IPS-20b (cell line): Measurements from ENCODE around the gene ABLIM1.

Source experiments
- H3K27ac ChIP-seq: one replicate; pipeline ENCODE4 v1.5.1; 2013; ENCODE audit warnings: low read length
- H3K27me3 ChIP-seq: 2 replicates; pipeline ENCODE4 v1.6.1; 2013; ENCODE audit warnings: mild to moderate bottlenecking, low read length, inconsistent platforms; ENCODE audit not compliant: insufficient read depth
- H3K36me3 ChIP-seq: 2 replicates; pipeline ENCODE4 v1.6.1; 2013; ENCODE audit warnings: low read depth, mild to moderate bottlenecking, inconsistent platforms, low read length, moderate library complexity; ENCODE audit not compliant: insufficient read depth
- H3K4me1 ChIP-seq: 2 replicates; pipeline ENCODE4 v1.6.1; 2013; ENCODE audit warnings: mild to moderate bottlenecking, control low read depth, inconsistent platforms, low read length, moderate library complexity; ENCODE audit not compliant: insufficient read depth
- H3K4me3 ChIP-seq: 2 replicates; pipeline ENCODE4 v1.5.1; 2013; ENCODE audit warnings: mild to moderate bottlenecking, low read length, inconsistent platforms
- H3K9ac ChIP-seq: 2 replicates; pipeline ENCODE4 v1.6.1; 2013; ENCODE audit warnings: low read depth, mild to moderate bottlenecking, inconsistent platforms, low read length, moderate library complexity
- H3K9me3 ChIP-seq: 2 replicates; pipeline ENCODE4 v1.6.1; 2013; ENCODE audit warnings: mild to moderate bottlenecking, low read depth, low read length, inconsistent platforms; ENCODE audit not compliant: insufficient read depth

ABLIM1 gene

DNA sequence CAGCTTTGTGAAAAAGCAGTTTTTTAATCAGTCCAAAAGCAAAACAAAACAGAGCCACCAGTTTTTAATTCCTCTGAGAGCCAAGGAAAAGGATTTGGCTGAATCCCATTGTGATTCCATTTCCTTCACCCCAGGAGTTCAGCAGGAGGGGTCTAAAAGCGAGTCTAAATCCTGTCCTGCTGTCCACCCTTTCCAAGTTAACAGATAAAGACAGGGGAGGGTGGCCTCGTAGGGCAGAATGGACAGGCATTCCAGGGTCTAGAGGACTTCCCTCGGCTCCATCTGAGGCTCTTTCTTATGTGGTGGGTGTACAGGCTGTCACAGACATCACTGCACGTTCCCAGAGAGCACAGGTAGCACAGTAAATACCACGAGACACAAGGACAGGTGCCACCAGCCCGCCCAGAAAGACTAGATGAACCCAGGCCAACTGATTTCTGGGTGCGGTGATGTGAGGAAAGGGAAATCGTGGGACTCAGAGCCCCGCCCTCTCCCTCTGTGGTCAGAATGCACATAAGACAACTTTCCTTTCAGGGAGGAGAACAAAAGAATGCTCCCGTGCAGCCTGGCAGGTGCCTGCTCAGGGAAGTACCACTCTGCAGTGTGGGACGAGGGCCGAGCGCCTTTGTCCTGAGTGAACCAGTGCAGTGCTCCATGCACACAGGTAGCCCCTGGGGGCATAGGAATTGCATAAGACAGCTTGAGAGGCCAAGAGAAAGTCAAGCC, 119.7 kb downstream of the ABLIM1 start:
- Histone ChIP-seq H3K36me3 (no peaks in the 10 kb centered on the region), H3K27ac (no peak overlapping the region), H3K4me3 (peak overlapping the region; percentile 47; the same call in 1 of the 2 replicates), H3K9me3 (peaks cover 4% of the 10 kb centered on the region; the same call in 1 of the 2 replicates), H3K4me1 (peaks cover 23% of the 10 kb centered on the region), H3K27me3 (0 out of 2 replicates have a peak, but pooled peaks cover 6% of the 10 kb centered on the region), H3K9ac (no peak overlapping the region)

DNA sequence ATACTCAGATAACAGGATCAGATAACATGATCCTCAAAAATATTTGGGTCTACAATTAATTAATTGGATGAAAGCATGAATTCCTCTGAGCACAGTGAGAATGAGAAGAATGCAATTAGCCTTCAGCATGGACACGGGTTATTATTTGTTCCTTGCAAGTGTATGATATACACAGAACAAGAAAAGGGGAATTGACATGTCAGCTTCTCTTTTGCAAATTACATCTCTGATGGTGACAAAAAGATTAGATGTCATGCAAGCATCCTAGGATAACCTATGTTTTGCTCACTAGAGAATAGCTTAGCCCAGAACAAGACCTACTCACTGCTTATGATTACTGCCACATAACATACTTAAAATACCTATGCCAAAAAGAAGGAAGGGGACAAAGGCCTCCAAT, 120.3 kb downstream of the ABLIM1 start:
- H3K27me3 ChIP-seq: 0 out of 2 replicates have a peak, but pooled peaks cover 6% of the 10 kb centered on the region
- peaks cover 23% of the 10 kb centered on the region for H3K4me1 ChIP-seq
- H3K9ac ChIP-seq: no peak overlapping the region
- peaks cover 4% of the 10 kb centered on the region; the same call in 1 of the 2 replicates for H3K9me3 ChIP-seq
- no peaks in the 10 kb centered on the region for H3K36me3 ChIP-seq
- H3K27ac ChIP-seq: no peak overlapping the region
- H3K4me3 ChIP-seq: peak overlapping the region; percentile 47; the same call in 1 of the 2 replicates

DNA sequence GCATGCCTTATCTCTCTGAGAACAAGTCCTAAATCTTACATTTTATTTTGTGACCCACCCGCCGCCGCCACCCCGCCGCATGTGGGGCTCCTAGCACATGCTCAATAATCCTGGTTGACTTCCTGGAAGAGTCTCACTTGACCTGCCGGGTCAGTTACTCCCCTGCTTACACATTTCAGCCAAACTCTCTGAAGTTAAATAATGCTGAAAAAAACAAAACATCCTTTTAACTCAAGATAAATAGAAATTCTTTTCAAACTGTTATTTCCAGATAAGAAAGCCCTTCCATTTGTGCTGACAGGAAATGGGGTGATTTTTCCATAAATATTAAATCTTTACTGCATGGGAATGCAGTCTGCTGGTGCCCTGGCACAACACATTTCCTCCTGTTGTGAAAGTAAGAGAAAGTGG, 123.5 kb downstream of the ABLIM1 start:
- no peak overlapping the region for H3K4me3 ChIP-seq
- no peaks in the 10 kb centered on the region for H3K27me3 ChIP-seq
- no peak overlapping the region for H3K27ac ChIP-seq
- H3K9me3 ChIP-seq: peaks cover 4% of the 10 kb centered on the region; the same call in 1 of the 2 replicates
- no peaks in the 10 kb centered on the region for H3K36me3 ChIP-seq
- H3K4me1 ChIP-seq: peaks cover 19% of the 10 kb centered on the region
- no peak overlapping the region for H3K9ac ChIP-seq

DNA sequence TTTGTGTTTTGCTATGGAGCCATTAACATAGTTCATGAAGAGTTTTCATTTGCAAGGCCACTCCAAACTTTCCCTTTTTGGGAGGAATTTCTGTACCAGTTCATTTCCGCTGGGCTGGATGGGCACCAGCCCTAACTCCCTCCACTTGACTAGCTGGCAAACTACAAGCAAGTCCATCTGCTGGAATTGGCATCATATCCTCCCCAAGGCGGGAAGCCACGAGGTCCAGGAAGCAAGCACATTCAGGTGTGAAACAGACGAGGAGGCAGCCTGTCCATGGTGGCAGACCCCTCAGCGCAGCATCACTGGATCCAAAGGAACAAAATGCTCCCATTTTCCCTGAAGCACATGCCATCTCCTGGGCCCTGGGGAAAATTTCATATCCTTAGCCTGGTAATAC, 125.8 kb downstream of the ABLIM1 start:
- Histone ChIP-seq H3K4me1 (peaks cover 6% of the 10 kb centered on the region; the same call in 1 of the 2 replicates), H3K27ac (no peak overlapping the region), H3K9me3 (peaks cover 4% of the 10 kb centered on the region; the same call in 1 of the 2 replicates)

DNA sequence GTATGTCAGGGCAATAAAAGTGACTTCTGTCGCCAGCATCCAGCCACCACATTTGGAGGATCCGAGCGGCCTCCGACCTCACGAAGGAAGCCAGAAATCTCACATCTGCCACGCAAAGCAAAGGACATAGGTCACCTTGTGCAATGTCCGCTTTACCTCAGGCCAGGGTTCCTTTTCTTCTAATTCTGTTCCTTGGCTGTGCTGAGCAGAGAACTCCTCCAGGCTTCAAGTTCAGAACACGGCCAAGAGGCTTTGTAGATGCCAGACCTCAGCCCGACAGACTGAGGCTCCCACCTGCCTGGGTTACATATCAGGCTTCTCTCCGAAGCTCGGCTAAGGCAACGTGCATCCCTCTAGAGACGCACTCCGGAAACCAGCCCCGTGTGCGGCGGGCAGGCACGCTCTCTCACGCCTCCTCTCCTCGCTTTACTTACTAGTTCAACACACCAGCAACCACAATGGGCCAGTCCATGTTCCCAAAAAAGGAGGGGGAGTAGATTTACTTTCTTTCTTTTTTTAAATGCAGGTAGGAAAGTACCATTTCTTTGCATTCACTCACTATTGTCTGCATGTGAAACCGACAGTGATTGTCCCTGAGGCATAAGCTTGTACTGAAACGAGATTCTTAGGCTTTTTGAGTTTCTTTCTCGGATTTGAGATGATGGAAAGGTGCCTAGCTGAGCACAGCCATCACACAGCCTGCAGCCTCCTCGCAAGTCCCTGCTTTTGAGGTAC, 131.4 kb downstream of the ABLIM1 start:
- Histone ChIP-seq H3K4me1 (peaks cover 41% of the 10 kb centered on the region), H3K9ac (peak overlapping the region; percentile 85), H3K27ac (peak overlapping the region; percentile 56), H3K9me3 (no peaks in the 10 kb centered on the region), H3K4me3 (peak overlapping the region; percentile 83), H3K36me3 (no peaks in the 10 kb centered on the region), H3K27me3 (no peaks in the 10 kb centered on the region)

More for the DNA sequence above, 125.8 kb downstream of the ABLIM1 start:
- Histone ChIP-seq H3K9ac (no peak overlapping the region), H3K4me3 (no peak overlapping the region), H3K36me3 (no peaks in the 10 kb centered on the region), H3K27me3 (no peaks in the 10 kb centered on the region)

DNA sequence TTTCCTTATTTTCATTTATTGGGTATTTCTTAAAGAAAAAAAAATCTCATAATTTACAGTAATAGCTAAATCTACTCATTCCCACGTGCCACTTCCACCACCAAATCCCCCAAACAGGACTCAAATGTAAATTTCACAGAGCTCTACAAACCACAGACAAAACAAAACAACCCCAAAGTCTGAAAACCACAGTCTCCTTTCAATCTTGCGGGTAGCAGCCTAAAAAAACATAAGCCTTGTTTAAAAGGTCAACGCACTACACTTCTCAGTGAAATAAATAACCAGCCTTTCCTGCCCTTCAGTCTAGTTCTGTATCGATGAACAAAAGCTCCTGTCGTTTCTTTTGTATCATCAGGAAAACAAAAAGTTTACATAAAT, 132.0 kb downstream of the ABLIM1 start:
- H3K9ac ChIP-seq: peak overlapping the region; percentile 85
- no peaks in the 10 kb centered on the region for H3K9me3 ChIP-seq
- H3K27ac ChIP-seq: peak overlapping the region; percentile 56
- H3K4me1 ChIP-seq: peaks cover 43% of the 10 kb centered on the region
- H3K4me3 ChIP-seq: peak overlapping the region; percentile 83
- no peaks in the 10 kb centered on the region for H3K27me3 ChIP-seq
- H3K36me3 ChIP-seq: no peaks in the 10 kb centered on the region

DNA sequence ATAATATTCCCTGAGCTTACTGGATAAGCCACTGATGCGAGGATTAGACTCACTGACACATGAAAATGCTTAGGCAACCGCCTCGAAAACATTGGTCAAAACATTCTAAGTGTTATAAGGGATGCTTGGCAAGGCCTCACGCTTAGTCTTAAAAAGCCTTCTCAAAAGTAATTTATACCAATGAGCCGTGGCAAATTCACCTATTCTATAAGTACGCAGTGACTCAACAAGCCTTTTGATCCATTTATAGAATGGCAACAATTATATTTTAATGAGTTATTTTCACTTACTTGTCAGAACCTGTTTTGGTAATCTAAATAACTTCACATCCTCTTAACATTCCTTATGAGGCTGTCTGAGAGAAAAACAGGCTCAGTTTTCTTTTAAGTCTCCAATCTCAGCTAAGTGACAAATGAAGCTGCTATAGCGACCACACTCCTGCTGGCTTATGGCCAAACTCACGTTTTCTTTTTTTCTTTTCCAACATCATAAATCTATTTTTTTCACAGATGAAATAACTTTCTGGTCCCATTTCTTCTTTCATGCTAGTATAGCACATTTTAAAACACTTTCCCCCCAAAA, 132.6 kb downstream of the ABLIM1 start:
- Histone ChIP-seq H3K4me1 (peaks cover 43% of the 10 kb centered on the region), H3K27me3 (no peaks in the 10 kb centered on the region), H3K36me3 (no peaks in the 10 kb centered on the region), H3K9ac (peak overlapping the region; percentile 85; the same call in 1 of the 2 replicates), H3K27ac (no peak overlapping the region), H3K4me3 (peak overlapping the region; percentile 83), H3K9me3 (no peaks in the 10 kb centered on the region)

DNA sequence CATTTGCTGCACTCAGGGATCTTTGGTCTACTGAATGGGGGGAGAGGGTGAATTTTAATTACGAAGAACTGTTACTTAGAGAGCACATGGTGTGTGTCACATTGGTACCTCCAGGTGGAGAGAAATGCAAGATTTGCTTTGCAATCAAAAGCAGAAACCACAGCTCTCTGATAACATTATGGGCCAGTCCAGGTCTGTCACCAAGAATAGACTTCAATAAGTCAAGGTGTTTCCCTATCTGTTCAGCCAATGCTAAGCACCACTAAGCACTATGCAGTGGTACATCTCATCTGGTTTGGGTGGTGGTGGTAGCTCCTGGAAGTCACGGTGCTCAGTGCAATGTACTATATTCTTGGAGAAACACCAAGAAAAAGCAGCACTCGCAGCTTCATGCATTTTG, 134.2 kb downstream of the ABLIM1 start:
- Histone ChIP-seq H3K27me3 (no peaks in the 10 kb centered on the region), H3K4me3 (no peak overlapping the region), H3K36me3 (no peaks in the 10 kb centered on the region), H3K4me1 (peaks cover 52% of the 10 kb centered on the region), H3K9me3 (no peaks in the 10 kb centered on the region), H3K9ac (no peak overlapping the region), H3K27ac (no peak overlapping the region)

DNA sequence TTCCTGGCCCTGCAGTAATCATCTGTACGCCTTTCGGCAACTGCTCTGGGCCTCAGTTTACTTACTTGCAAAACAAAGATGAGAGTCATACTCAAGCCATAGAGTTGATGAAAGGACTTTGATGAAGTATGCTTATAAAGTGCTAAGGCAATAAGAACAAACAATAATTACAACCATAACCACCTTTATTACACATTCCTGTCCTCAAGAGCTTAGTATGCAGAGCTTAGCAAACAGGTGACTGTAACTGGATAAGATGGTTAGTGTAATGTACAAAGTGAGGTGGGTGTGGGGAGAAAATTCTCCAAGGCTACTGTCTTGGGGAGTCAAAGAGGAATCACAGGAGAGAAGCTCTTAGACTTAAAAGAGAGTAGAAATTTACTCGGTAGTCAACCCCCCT, 136.8 kb downstream of the ABLIM1 start:
- Histone ChIP-seq H3K4me3 (no peak overlapping the region), H3K4me1 (peaks cover 46% of the 10 kb centered on the region), H3K27me3 (no peaks in the 10 kb centered on the region), H3K36me3 (no peaks in the 10 kb centered on the region), H3K9ac (no peak overlapping the region), H3K9me3 (no peaks in the 10 kb centered on the region), H3K27ac (no peak overlapping the region)

DNA sequence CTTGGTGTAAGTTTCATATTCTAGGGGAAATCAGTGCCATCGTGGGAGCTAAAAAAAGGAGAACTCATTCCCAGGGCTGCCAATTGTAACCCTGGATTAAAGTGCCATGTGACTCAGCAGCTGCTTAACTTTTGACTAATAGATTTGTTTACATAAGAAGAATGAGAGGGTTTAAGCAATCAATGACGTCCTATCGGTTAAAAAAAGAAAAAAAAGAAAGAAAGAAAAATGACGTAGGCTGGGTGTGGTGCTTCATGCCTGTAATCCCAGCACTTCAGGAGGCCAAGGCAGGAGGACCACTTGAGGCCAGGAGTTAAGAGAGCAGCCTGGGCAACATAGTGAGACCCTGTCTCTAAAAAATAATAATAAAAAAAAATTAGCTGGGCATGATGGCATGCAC, 137.6 kb downstream of the ABLIM1 start:
- Histone ChIP-seq H3K9ac (no peak overlapping the region), H3K27me3 (no peaks in the 10 kb centered on the region), H3K4me1 (peaks cover 45% of the 10 kb centered on the region), H3K27ac (no peak overlapping the region), H3K9me3 (no peaks in the 10 kb centered on the region), H3K4me3 (no peak overlapping the region), H3K36me3 (no peaks in the 10 kb centered on the region)

DNA sequence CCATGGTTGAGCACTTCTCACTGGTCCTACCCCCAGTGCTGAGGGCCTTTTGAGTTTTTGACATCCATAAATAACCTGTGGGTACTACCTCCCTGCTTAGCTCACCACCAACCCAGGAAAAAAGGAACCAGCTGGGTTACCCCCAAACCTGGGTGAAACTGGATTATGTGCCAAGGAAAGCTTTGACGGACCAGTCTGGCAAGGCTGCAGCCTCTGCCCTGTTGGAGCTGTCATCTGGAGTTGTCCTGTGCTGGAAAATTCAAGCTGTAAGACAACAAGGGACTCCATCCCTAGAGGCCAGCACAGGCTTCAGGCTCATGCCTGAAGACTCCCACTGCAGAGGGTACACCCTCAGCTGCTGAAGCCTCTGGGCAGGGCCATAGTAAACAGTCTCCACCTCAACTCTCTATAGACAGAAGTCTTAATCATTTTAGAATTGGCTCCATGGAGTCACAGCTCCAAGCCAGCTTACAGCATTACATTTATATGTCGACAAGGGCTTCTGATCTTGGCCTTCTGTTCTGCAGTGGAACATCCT, 138.2 kb downstream of the ABLIM1 start:
- no peak overlapping the region for H3K27ac ChIP-seq
- no peaks in the 10 kb centered on the region for H3K9me3 ChIP-seq
- no peaks in the 10 kb centered on the region for H3K36me3 ChIP-seq
- H3K9ac ChIP-seq: no peak overlapping the region
- H3K27me3 ChIP-seq: no peaks in the 10 kb centered on the region
- no peak overlapping the region for H3K4me3 ChIP-seq
- H3K4me1 ChIP-seq: peaks cover 46% of the 10 kb centered on the region
